Colonic mucosa (tissue), 4 donors: Measurements from ENCODE around the gene HEXB. TPM values are rescaled to one million over a fixed set of nuclear protein-coding genes. Genes with fewer than 3 reads are reported as not detected.

ENCODE experiments used
- DNase-seq: peaks from one replicate; pipeline ENCODE4 v3.0.0-alpha.2; 2020
- H3K27ac ChIP-seq: fragments of 200-600 bp; one replicate; pipeline ENCODE4 v1.8.0; 2021
- H3K27me3 ChIP-seq: fragments of 200-600 bp; one replicate; pipeline ENCODE4 v1.8.0; 2021
- H3K36me3 ChIP-seq: fragments of 200-600 bp; one replicate; pipeline ENCODE4 v1.8.0; 2021
- H3K4me1 ChIP-seq: fragments of 200-600 bp; one replicate; pipeline ENCODE4 v1.8.0; 2021; ENCODE audit warnings: mild to moderate bottlenecking
- H3K4me3 ChIP-seq: fragments of 200-600 bp; one replicate; pipeline ENCODE4 v1.8.0; 2021
- H3K9ac ChIP-seq, 2 donors: one replicate each; pipeline ENCODE4 v1.7.0; 2013; ENCODE audit warnings: control low read depth in 2 of 2, low read depth in 2 of 2, low read length in 2 of 2
- H3K9me3 ChIP-seq: fragments of 200-600 bp; one replicate; pipeline ENCODE4 v1.8.0; 2021
- intact Hi-C: fragments of 100-400 bp; cut with DNase I; formaldehyde crosslinking; loops from one replicate; pipeline ENCODE4 v1.14.1; 2022
- total RNA-seq, 2 donors: library from RNA; stranded (reverse); fragmentation: NEBNext Ultra II Directional in 1 of 2; extraction: Animal tissue kit (Norgen Biotek cat#: 25700) in 1 of 2; gene quantifications; one replicate each; pipeline ENCODE4 v1.2.1, GENCODE V29; 2021
- TF ChIP-seq, protein P1 (sequence below): fragments of 200-600 bp; IDR thresholded peaks from one replicate; pipeline ENCODE4 v1.8.0; 2022; ENCODE audit warnings: antibody characterized with exemption, mild to moderate bottlenecking
- donor health status: healthy.
- donor health status: DM: no; HTN: no; CAD: no.
- donor health status: DM: no; HTN: no; CAD: no.

The HEXB gene
- total RNA-seq, 2 donors from 2014 or later = 173 to 197 TPM

DNA sequence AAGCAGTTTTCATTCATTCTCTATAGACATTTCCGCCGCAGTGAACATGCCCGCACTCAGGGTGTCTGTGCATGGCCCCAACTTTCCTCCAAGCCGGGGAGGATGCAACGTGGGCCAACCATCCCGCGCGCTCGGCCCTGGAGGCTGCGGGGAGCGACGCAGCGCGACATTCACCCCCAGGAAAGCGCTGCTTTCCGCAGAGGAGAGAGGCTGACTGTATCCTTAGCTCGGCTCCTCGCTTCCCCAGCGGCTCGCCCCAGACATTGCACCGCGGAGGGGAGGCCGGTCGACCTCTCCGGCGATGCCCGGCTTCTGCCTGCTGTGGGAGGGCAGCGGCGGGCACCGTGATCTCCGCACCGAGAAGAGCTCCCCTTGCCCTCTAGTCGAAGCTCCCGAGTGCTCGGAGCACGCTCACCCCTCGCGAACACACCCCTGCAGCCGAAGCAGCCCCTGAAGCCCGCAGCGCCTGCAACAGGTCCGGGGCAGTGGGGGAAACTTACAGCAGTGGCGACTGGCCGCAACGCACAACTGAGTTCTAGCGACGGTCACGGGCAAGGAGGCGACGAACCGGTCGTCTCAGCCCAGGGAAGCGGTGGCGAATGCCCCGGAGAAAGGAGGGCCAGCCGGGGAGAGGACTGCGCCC lies 45.1 kb upstream of the HEXB start:
- Histone ChIP-seq H3K9me3 (no peaks in the 10 kb centered on the region), H3K4me3 (peak overlapping the region; percentile 72), H3K27ac (peak overlapping the region; percentile 94), H3K36me3 (no peaks in the 10 kb centered on the region), H3K27me3 (no peaks in the 10 kb centered on the region), H3K9ac (peak overlapping the region; percentile 93 to 96), H3K4me1 (peaks cover 9% of the 10 kb centered on the region)
- intact Hi-C loops = loop anchor here (5.0 to 10.0 kb wide), 4 partner anchors 53 to 655 kb away; no protein-coding TSS in a partner anchor
- TF ChIP-seq, protein P1, sequence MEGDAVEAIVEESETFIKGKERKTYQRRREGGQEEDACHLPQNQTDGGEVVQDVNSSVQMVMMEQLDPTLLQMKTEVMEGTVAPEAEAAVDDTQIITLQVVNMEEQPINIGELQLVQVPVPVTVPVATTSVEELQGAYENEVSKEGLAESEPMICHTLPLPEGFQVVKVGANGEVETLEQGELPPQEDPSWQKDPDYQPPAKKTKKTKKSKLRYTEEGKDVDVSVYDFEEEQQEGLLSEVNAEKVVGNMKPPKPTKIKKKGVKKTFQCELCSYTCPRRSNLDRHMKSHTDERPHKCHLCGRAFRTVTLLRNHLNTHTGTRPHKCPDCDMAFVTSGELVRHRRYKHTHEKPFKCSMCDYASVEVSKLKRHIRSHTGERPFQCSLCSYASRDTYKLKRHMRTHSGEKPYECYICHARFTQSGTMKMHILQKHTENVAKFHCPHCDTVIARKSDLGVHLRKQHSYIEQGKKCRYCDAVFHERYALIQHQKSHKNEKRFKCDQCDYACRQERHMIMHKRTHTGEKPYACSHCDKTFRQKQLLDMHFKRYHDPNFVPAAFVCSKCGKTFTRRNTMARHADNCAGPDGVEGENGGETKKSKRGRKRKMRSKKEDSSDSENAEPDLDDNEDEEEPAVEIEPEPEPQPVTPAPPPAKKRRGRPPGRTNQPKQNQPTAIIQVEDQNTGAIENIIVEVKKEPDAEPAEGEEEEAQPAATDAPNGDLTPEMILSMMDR = no peak
- peak; percentile 46 for DNase-seq

DNA sequence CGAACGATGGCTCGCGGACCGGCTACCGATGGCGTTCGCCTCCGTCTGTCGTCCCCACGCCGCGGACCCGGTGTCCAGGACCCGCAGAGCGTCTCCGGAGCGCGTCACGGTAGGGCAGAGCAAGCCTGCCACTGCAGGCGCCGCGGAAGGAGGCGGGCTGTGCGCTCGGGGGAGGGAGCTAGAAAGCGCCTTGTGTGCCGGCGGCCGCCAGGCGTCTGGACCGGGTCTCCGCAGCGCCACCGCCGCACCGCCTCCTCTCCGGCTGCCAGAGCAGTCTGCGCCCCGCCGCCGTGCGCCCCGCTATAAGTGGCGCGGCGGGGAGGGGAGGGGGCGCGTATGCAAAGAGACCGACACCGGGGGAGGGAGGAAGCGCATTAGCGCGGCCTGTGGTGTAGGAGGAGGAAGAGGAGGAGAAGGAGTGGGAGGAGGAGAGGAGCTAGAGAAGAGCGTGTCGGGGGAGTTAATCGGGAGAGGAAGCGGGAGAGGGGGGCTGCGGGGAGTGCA lies 44.5 kb upstream of the HEXB start, which contains the start of gene ENC1:
TSS of gene ENC1 (minus strand) at position 279 of the 504 bp plus-strand sequence. CDS start 4,243 bp downstream, outside the sequence.
- Histone ChIP-seq H3K4me1 (peaks cover 9% of the 10 kb centered on the region), H3K9ac (peak within 1 kb of the TSS; percentile 93 to 96), H3K27ac (peak within 1 kb of the TSS; percentile 94), H3K27me3 (no peaks in the 10 kb centered on the region), H3K4me3 (peak within 1 kb of the TSS; percentile 72), H3K9me3 (no peaks in the 10 kb centered on the region), H3K36me3 (no peaks in the 10 kb centered on the region)
- DNase-seq = peak; percentile 84
- intact Hi-C loops = loop anchor here (5.0 to 10.0 kb wide), 2 partner anchors 603 to 656 kb away; no protein-coding TSS in a partner anchor
- TF ChIP-seq, protein P1 = no peak

DNA sequence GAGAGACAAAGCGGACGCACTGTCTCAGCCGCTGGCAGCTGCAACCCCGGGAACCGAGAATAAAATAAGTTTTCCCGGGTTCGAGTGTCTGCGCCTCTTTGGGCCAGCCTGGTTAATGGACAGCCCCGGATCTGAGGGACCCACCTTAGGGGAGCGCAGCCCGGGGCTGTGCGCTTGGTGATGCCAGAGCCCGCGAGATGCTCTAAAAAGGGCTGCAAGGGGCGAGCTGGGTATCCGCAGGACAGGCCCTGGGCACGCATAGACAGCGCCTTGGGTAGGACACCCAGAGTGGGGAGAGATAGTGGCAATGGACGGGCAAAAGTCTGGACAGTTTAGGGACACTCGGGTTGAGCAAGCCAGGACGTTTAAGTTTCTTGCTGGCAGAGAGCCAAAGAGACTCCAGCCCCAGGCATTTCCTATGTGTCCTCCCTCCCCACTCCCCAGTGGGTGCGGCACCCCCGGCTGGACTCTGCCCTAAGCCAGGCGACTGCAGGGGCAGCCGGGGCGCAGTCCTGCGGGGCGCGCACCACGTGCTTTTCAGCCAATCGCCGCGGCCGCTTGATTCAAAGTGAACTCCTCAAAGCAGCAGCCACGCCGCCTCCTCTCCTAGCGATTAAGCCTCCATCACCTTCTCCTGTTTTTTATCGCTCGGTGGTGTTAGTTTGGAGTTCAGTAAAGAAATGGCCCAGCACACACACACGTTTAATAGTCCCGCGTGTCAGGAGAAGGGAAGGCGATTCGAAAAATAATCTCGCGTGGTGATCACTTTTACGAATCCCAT lies 43.9 kb upstream of the HEXB start:
- peaks cover 9% of the 10 kb centered on the region for H3K4me1 ChIP-seq
- H3K27ac ChIP-seq = peak overlapping the region; percentile 94
- peak overlapping the region; percentile 72 for H3K4me3 ChIP-seq
- no peaks in the 10 kb centered on the region for H3K27me3 ChIP-seq
- peak; percentile 97 for DNase-seq
- intact Hi-C loops = loop anchor here (5.0 to 10.0 kb wide), 2 partner anchors 604 to 656 kb away; no protein-coding TSS in a partner anchor
- H3K9me3 ChIP-seq = no peaks in the 10 kb centered on the region
- TF ChIP-seq, protein P1 = no peak
- H3K9ac ChIP-seq = peak overlapping the region; percentile 93 to 96
- no peaks in the 10 kb centered on the region for H3K36me3 ChIP-seq

DNA sequence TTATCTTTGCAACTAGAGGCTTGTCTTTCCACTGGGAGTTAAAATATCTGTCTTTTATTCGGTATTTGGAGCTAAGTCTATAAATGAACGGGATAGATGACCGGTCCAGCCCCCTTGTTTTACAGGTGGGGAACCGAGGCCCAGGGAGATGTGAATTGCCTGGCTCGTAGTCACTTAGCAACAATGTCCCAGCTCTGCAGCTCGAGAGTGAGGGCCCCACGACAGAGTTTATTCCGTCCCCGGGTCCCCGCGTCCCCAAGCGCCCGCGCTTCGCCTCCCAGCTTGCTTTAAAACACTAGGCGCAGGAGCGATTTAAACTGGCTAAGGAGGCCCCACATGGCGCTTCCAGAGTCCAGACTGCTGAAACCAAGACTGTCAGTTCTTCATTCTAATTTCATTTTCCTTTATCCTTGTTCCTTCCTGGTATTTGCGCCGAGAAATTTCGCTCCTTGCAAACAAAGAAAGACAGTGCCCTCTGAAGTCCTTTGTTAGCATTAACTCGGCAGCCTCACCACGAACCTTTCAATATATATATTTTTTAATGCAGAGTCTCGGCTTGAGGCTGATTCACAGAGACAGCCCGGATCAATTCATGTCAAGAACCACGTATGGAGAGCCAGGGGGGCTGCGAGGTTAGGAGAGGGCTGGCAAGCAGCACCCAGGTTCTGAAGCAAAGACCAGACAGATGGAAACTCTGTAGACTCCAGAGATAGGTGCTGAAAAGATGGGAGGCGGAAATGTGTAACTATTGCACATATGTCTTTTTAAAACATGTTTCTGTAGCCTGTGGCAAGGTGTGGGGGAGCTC lies 43.1 kb upstream of the HEXB start:
- TF ChIP-seq, protein P1 = peak; percentile 62
- intact Hi-C loops = loop anchor here (5.0 to 10.0 kb wide), 2 partner anchors 605 to 657 kb away; no protein-coding TSS in a partner anchor
- Histone ChIP-seq H3K4me1 (peaks cover 9% of the 10 kb centered on the region), H3K36me3 (no peaks in the 10 kb centered on the region), H3K27me3 (no peaks in the 10 kb centered on the region), H3K4me3 (peak overlapping the region; percentile 72), H3K9ac (peak overlapping the region; percentile 51 to 93), H3K27ac (peak overlapping the region; percentile 94), H3K9me3 (no peaks in the 10 kb centered on the region)
- peak; percentile 67 for DNase-seq

DNA sequence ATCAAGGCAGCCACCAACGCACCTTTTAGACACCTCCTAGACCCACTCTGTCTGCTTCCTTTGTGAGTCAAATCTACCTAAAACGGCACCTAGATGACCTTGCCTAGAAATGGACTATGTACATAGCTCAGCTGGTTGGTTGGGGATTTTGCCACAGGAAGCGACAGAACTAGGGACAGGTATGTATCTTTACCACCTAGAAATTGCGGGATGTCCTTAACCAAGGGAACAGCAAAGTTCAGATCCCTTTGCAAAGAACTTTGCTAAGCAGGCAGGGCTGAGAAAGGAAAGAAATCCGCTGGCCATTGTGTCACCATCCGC lies 42.5 kb upstream of the HEXB start:
- Histone ChIP-seq H3K27me3 (no peaks in the 10 kb centered on the region), H3K9ac (peak overlapping the region in 1 of 2 donors; percentile 93), H3K27ac (peak overlapping the region; percentile 94), H3K9me3 (no peaks in the 10 kb centered on the region), H3K4me1 (peaks cover 9% of the 10 kb centered on the region), H3K4me3 (no peak overlapping the region), H3K36me3 (no peaks in the 10 kb centered on the region)
- TF ChIP-seq, protein P1 = no peak
- DNase-seq = no peak
- intact Hi-C loops = loop anchor here (5.0 to 10.0 kb wide), 2 partner anchors 605 to 658 kb away; no protein-coding TSS in a partner anchor
